ENCODE measurements around the gene CEPT1. TPM values are rescaled to one million over a fixed set of nuclear protein-coding genes. Genes with fewer than 3 reads are reported as not detected.

Gene CEPT1
- total RNA-seq, 3 donors from 2014 or later (not counting 1 experiment from before 2014, with no cell fraction given): 35.4 to 49.5 (median 40.9) TPM

- ATAC-seq (no peak), DNase-seq (no peak)
- no peaks in the 10 kb centered on the region for H3K4me1 ChIP-seq (ENCODE audit: control insufficient read depth, insufficient read depth, low read length)
- intact Hi-C loops (cut with micrococcal nuclease): no loop called here
- no peak overlapping the region for H3K4me3 ChIP-seq (ENCODE audit: low read length)
- Mint-ChIP-seq H3K4me1 (no peaks in the 10 kb centered on the region), H3K9me3 (peaks cover 2 to 9% of the 10 kb centered on the region in 2 donors), H3K27ac (no peak overlapping the region), H3K36me3 (no peaks in the 10 kb centered on the region), H3K27me3 (ENCODE audit: low read depth in 2 of 2) (peaks cover 4 to 5% of the 10 kb centered on the region in 2 donors), H3K4me3 (no peak overlapping the region)
- H3K27ac ChIP-seq (ENCODE audit: low read length): no peak overlapping the region
- no peaks in the 10 kb centered on the region for H3K27me3 ChIP-seq (ENCODE audit: control insufficient read depth, insufficient read depth, low read length)
- no peak for TF ChIP-seq CTCF (IDR thresholded peaks at IDR 0.05)
- H3K9me3 ChIP-seq (ENCODE audit: control insufficient read depth, insufficient read depth, low read length): peaks cover 5% of the 10 kb centered on the region
- 85% methylated on average over 5 of the region's 5 CpGs for WGBS (ENCODE audit: insufficient coverage)
- H3K36me3 ChIP-seq (ENCODE audit: control insufficient read depth, insufficient read depth, low read length): no peaks in the 10 kb centered on the region
Observed at GRCh38 chr1:111101854-111102642, 38.0 kb upstream of the CEPT1 start.

- DNase-seq (no peak), ATAC-seq (no peak)
- Mint-ChIP-seq H3K9me3 (peaks cover 4 to 8% of the 10 kb centered on the region in 2 donors), H3K4me3 (no peak overlapping the region), H3K27me3 (ENCODE audit: low read depth in 2 of 2) (peaks cover 4 to 5% of the 10 kb centered on the region in 2 donors), H3K36me3 (peaks cover 10% of the 10 kb centered on the region), H3K27ac (no peak overlapping the region), H3K4me1 (no peaks in the 10 kb centered on the region)
- Histone ChIP-seq H3K4me3 (ENCODE audit: low read length) (no peak overlapping the region), H3K36me3 (ENCODE audit: control insufficient read depth, insufficient read depth, low read length) (no peaks in the 10 kb centered on the region), H3K9me3 (ENCODE audit: control insufficient read depth, insufficient read depth, low read length) (no peaks in the 10 kb centered on the region), H3K4me1 (ENCODE audit: control insufficient read depth, insufficient read depth, low read length) (no peaks in the 10 kb centered on the region), H3K27ac (ENCODE audit: low read length) (no peak overlapping the region), H3K27me3 (ENCODE audit: control insufficient read depth, insufficient read depth, low read length) (no peaks in the 10 kb centered on the region)
- WGBS (ENCODE audit: insufficient coverage): 88% methylated on average over 2 of the region's 2 CpGs
- intact Hi-C loops (cut with micrococcal nuclease): no loop called here
- no peak for TF ChIP-seq CTCF (IDR thresholded peaks at IDR 0.05)
Observed at GRCh38 chr1:111104981-111105380, 35.0 kb upstream of the CEPT1 start.

DNA sequence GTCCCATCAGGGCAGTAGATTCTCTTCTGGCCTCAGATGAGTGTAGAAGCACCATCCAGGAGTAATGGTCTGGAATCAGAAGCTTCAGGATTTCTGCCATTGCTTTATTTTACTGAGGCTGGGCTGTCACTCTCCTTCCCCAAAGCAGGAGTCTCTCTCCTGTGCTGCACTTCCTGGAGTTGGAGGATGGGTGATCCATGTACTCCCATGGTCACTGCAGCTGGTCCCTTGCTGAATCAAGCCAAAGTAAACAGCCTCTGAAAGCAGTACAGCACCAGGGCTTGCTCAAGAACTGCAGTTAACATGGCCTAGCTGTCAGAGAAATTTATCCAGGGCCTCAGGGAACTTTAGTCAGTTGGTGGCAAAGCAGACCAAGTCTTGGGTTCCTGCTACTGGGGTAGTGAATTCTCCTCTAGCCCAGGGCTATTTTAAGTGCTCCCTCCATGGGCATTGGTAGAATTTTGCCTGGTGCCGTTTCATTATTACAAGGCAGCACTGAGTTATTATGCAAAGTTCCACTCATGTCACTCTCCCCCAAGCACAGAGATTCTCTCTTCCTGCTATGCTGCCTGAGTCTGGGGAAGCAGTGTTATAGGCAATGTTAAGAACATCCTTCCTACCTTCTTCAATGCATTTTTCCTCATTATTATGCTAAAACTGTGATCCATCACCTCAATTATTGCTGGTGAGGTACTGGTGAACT is 29.7 kb upstream of the CEPT1 start:
- Mint-ChIP-seq H3K9me3 (peaks cover 4 to 6% of the 10 kb centered on the region in 2 donors), H3K4me1 (no peaks in the 10 kb centered on the region), H3K27ac (no peak overlapping the region), H3K27me3 (ENCODE audit: low read depth in 2 of 2) (peaks cover 0 to 2% of the 10 kb centered on the region in 2 donors), H3K4me3 (no peak overlapping the region), H3K36me3 (peaks cover 10% of the 10 kb centered on the region)
- Histone ChIP-seq H3K4me1 (ENCODE audit: control insufficient read depth, insufficient read depth, low read length) (no peaks in the 10 kb centered on the region), H3K4me3 (ENCODE audit: low read length) (no peak overlapping the region), H3K27ac (ENCODE audit: low read length) (no peak overlapping the region), H3K27me3 (ENCODE audit: control insufficient read depth, insufficient read depth, low read length) (no peaks in the 10 kb centered on the region), H3K36me3 (ENCODE audit: control insufficient read depth, insufficient read depth, low read length) (no peaks in the 10 kb centered on the region), H3K9me3 (ENCODE audit: control insufficient read depth, insufficient read depth, low read length) (no peaks in the 10 kb centered on the region)
- DNase-seq (no peak), ATAC-seq (no peak)
- intact Hi-C loops (cut with micrococcal nuclease): no loop called here
- WGBS (ENCODE audit: insufficient coverage): 91% methylated on average over 1 of the region's 1 CpG
- no peak for TF ChIP-seq CTCF (IDR thresholded peaks at IDR 0.05)

Data from natural killer cell (primary cell).